SH-SY5Y (cell line): ENCODE data around the gene NKX2-3.

Source experiments
- GATA2 ChIP-seq: IDR thresholded peaks from 2 replicates; pipeline ENCODE4 v1.6.1; 2011; ENCODE audit warnings: mild to moderate bottlenecking, low read depth, low read length
- GATA3 ChIP-seq: IDR thresholded peaks from 2 replicates; pipeline ENCODE4 v1.6.1; 2011; ENCODE audit warnings: low read depth, mild to moderate bottlenecking, low read length, moderate library complexity

DNA sequence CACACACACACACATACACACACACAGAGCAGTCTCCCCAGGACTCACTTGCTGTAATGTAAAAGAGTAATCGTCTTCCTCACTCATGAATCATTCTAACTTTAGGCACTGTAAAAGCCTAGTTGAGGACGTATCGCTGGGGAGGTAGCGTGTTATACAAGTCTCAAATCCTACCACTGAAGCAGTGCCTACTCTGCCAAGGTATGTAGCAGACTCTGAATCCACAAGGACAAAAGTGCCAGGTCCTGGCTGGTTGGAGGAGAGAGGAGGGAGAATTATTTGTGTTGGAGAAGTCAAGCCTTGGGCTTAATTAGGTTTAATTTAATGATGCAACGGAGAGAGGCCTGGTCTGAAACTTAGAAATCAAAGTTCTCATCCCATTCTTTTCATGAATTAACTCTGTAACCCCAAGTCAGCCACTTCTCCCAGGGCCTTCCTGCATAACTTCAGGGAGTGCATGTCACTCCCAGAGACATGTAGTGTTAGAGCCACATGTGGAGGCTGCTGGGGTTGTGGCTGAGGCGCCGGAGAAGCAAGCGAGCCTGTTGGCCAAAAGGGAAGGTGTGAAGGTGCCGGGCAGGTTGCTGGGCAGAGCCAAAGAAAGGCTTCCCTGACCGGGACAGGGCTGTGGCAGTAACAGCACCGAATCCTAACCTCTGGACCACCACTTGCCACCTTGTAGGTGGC lies 36.7 kb downstream of the NKX2-3 start:
- no peak for TF ChIP-seq GATA3
- TF ChIP-seq GATA2: no peak
